ENCODE results near the gene TUBA4A. TPM values are rescaled to one million over a fixed set of nuclear protein-coding genes. Genes with fewer than 3 reads are reported as not detected.
A peak's percentile ranks its signal among the peaks of the same experiment; 100 is the strongest.

TUBA4A gene
- total RNA-seq, 2 experiments from 2014 or later: 96.0 to 186 TPM

GRCh38 chr2:219252084-219252483 is 1.6 kb downstream of the TUBA4A start:
- CTCF ChIA-PET (ENCODE audit: unreplicated experiment): no interaction called here
- TF ChIP-seq EZH2phosphoT487 (IDR thresholded peaks at IDR 0.05; ENCODE audit: borderline replicate concordance, low read depth, low read length): no peak
- TF ChIP-seq, protein P1, sequence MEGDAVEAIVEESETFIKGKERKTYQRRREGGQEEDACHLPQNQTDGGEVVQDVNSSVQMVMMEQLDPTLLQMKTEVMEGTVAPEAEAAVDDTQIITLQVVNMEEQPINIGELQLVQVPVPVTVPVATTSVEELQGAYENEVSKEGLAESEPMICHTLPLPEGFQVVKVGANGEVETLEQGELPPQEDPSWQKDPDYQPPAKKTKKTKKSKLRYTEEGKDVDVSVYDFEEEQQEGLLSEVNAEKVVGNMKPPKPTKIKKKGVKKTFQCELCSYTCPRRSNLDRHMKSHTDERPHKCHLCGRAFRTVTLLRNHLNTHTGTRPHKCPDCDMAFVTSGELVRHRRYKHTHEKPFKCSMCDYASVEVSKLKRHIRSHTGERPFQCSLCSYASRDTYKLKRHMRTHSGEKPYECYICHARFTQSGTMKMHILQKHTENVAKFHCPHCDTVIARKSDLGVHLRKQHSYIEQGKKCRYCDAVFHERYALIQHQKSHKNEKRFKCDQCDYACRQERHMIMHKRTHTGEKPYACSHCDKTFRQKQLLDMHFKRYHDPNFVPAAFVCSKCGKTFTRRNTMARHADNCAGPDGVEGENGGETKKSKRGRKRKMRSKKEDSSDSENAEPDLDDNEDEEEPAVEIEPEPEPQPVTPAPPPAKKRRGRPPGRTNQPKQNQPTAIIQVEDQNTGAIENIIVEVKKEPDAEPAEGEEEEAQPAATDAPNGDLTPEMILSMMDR (conservative IDR thresholded peaks at IDR 0.05; ENCODE audit: low read length): 0 out of 2 replicates have a peak, but pooled peaks have one; percentile 22
- DNase-seq (ENCODE audit: low spot score): peak; percentile 27
- H3K79me2 ChIP-seq (ENCODE audit: insufficient read depth, low read depth, low read length): peaks cover 44% of the 10 kb centered on the region
- peaks cover 66% of the 10 kb centered on the region for H3K4me1 ChIP-seq (ENCODE audit: insufficient read depth, low read length, poor library complexity, severe bottlenecking)
- peak overlapping the region; percentile 87 for H3K4me3 ChIP-seq (ENCODE audit: low read depth, low read length, poor library complexity, severe bottlenecking)
- no peaks in the 10 kb centered on the region for H3K9me3 ChIP-seq (ENCODE audit: low read length)
- intact Hi-C loops (cut with micrococcal nuclease; ENCODE audit: unreplicated experiment): loop anchor here (2.0 to 10.0 kb wide), 2 partner anchors 75 to 357 kb away; partner anchors contain the start of gene CNPPD1
- no peaks in the 10 kb centered on the region for H4K20me1 ChIP-seq (ENCODE audit: insufficient read depth, low read length)
- H3K27ac ChIP-seq (ENCODE audit: low read depth, low read length, poor library complexity, severe bottlenecking): peak overlapping the region; percentile 96
- H3K36me3 ChIP-seq (ENCODE audit: insufficient read depth, low read length): peaks cover 48% of the 10 kb centered on the region
- peak overlapping the region; percentile 93 for H3K4me2 ChIP-seq (ENCODE audit: low read length)
- H2AFZ ChIP-seq (ENCODE audit: low read length): no peak overlapping the region
- POLR2A ChIA-PET: interaction anchor here (0.6 to 2.3 kb wide), 7 partner anchors 20 to 180 kb away, joined by 3 to 8 read pairs (median 4); partner anchors contain the start of genes CNPPD1 and DNAJB2
- H3K9me2 ChIP-seq (ENCODE audit: insufficient read depth, low read length): no peaks in the 10 kb centered on the region
- no TSS peak for BruUV-seq (replicated peaks)

DNA sequence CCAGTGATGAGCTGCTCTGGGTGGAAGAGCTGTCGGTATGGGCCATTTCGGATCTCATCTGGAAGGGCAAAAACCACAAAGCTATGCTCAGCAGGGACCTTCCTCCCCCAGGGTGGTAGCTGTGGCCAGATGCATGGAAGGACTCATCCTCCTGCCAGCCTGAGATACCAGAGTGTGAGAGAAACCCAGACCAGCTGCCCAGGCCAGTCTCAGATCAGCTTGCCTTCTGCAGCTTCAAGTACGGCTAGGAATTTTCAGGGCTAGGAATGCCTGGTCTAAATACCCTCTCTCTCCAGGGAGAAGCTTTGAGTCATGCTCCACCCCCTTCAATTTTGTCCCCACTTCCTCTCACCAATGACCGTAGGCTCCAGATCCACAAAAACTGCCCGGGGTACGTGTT is 2.1 kb downstream of the TUBA4A start:
- Histone ChIP-seq H3K9me2 (ENCODE audit: insufficient read depth, low read length) (no peaks in the 10 kb centered on the region), H3K36me3 (ENCODE audit: insufficient read depth, low read length) (peaks cover 52% of the 10 kb centered on the region), H3K27ac (ENCODE audit: low read depth, low read length, poor library complexity, severe bottlenecking) (peak overlapping the region; percentile 96), H3K4me2 (ENCODE audit: low read length) (peak overlapping the region; percentile 93), H3K79me2 (ENCODE audit: insufficient read depth, low read depth, low read length) (peaks cover 46% of the 10 kb centered on the region), H2AFZ (ENCODE audit: low read length) (no peak overlapping the region), H3K9me3 (ENCODE audit: low read length) (no peaks in the 10 kb centered on the region), H3K4me1 (ENCODE audit: insufficient read depth, low read length, poor library complexity, severe bottlenecking) (peaks cover 71% of the 10 kb centered on the region), H4K20me1 (ENCODE audit: insufficient read depth, low read length) (no peaks in the 10 kb centered on the region), H3K4me3 (ENCODE audit: low read depth, low read length, poor library complexity, severe bottlenecking) (peak overlapping the region; percentile 87)
- intact Hi-C loops (cut with micrococcal nuclease; ENCODE audit: unreplicated experiment): loop anchor here (2.0 to 10.0 kb wide), 2 partner anchors 75 to 357 kb away; partner anchors contain the start of gene CNPPD1
- BruUV-seq (replicated peaks): no TSS peak
- POLR2A ChIA-PET: interaction anchor here (1.7 to 2.3 kb wide), 2 partner anchors 28 to 75 kb away, joined by 5 to 8 read pairs; partner anchors contain the start of genes CNPPD1 and DNAJB2
- DNase-seq (ENCODE audit: low spot score): no peak
- TF ChIP-seq EZH2phosphoT487 (IDR thresholded peaks at IDR 0.05; ENCODE audit: borderline replicate concordance, low read depth, low read length): no peak
- CTCF ChIA-PET (ENCODE audit: unreplicated experiment): no interaction called here

GRCh38 chr2:219250049-219250781 is 3.5 kb downstream of the TUBA4A start:
- TSS peak; percentile 68 for BruUV-seq (replicated peaks)
- ChIA-PET POLR2A (interaction anchor here (0.6 to 3.5 kb wide), 11 partner anchors 8 to 310 kb away, joined by 3 to 28 read pairs (median 6); partner anchors contain the start of genes ANKZF1, ATG9A, CNPPD1 and ZFAND2B), CTCF (ENCODE audit: unreplicated experiment) (interaction anchor here (2.0 to 3.3 kb wide), 2 partner anchors 28 to 45 kb away, joined by 10 to 13 read pairs; partner anchors contain the start of gene DNAJB2)
- Histone ChIP-seq H3K27ac (ENCODE audit: low read depth, low read length, poor library complexity, severe bottlenecking) (peak overlapping the region; percentile 96), H3K36me3 (ENCODE audit: insufficient read depth, low read length) (peaks cover 54% of the 10 kb centered on the region), H3K4me3 (ENCODE audit: low read depth, low read length, poor library complexity, severe bottlenecking) (peak overlapping the region; percentile 84), H2AFZ (ENCODE audit: low read length) (no peak overlapping the region), H3K4me1 (ENCODE audit: insufficient read depth, low read length, poor library complexity, severe bottlenecking) (peaks cover 78% of the 10 kb centered on the region), H3K9me2 (ENCODE audit: insufficient read depth, low read length) (no peaks in the 10 kb centered on the region), H3K79me2 (ENCODE audit: insufficient read depth, low read depth, low read length) (peaks cover 59% of the 10 kb centered on the region), H3K4me2 (ENCODE audit: low read length) (peak overlapping the region; percentile 93), H3K9me3 (ENCODE audit: low read length) (no peaks in the 10 kb centered on the region), H4K20me1 (ENCODE audit: insufficient read depth, low read length) (no peaks in the 10 kb centered on the region)
- TF ChIP-seq, protein P1 (conservative IDR thresholded peaks at IDR 0.05; ENCODE audit: low read length): no peak
- no peak for TF ChIP-seq EZH2phosphoT487 (IDR thresholded peaks at IDR 0.05; ENCODE audit: borderline replicate concordance, low read depth, low read length)
- DNase-seq (ENCODE audit: low spot score): peak; percentile 40
- intact Hi-C loops (cut with micrococcal nuclease; ENCODE audit: unreplicated experiment): loop anchor here (10.0 kb wide), 1 partner anchor 355 kb away; no protein-coding TSS in a partner anchor

All from OCI-LY7 (cell line).